ENCODE measurements around the gene SCN8A.

SCN8A gene

GRCh38 chr12:51592034-51592705, 1.1 kb downstream of the SCN8A start:
- Histone ChIP-seq H3K9me3 (ENCODE audit: severe bottlenecking) (no peaks in the 10 kb centered on the region), H3K27me3 (ENCODE audit: insufficient read depth, poor library complexity, severe bottlenecking) (no peaks in the 10 kb centered on the region), H3K36me3 (ENCODE audit: low read depth) (no peaks in the 10 kb centered on the region), H3K4me1 (ENCODE audit: insufficient read depth, poor library complexity, severe bottlenecking) (no peaks in the 10 kb centered on the region), H3K27ac (ENCODE audit: poor library complexity, severe bottlenecking) (peak overlapping the region; percentile 7), H3K4me3 (ENCODE audit: severe bottlenecking) (no peak overlapping the region)
- TF ChIP-seq CTCF (IDR thresholded peaks at IDR 0.05; ENCODE audit: poor library complexity, severe bottlenecking): no peak
- DNase-seq (ENCODE audit: low spot score): no peak
- peak; percentile 37; the same call in 1 of the 3 replicates for ATAC-seq (ENCODE audit: low read depth)

DNA sequence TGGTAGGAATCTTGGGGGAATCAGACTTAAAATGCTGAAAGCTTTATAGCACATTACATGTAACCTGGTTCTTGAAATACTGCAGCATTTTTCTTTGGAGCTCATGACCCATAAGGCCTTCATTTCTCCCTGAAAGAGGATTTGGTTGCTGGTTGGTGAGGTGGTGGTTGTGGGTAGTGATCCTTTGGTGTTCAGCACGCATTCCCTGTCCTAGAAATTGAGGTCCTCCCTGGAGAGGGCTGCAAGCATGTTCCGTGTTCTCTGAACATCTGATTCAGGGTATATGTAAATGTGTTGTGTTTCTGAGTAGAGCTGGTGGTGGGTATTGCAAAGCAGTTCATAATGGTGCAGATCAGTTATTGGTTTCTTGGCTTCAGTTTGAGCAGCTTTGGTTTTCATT, 2.0 kb downstream of the SCN8A start:
- no peak for DNase-seq (ENCODE audit: low spot score)
- no peaks in the 10 kb centered on the region for H3K9me3 ChIP-seq (ENCODE audit: severe bottlenecking)
- no peak overlapping the region for H3K4me3 ChIP-seq (ENCODE audit: severe bottlenecking)
- no peak for TF ChIP-seq CTCF (IDR thresholded peaks at IDR 0.05; ENCODE audit: poor library complexity, severe bottlenecking)
- no peak for ATAC-seq (ENCODE audit: low read depth)
- H3K36me3 ChIP-seq (ENCODE audit: low read depth): no peaks in the 10 kb centered on the region
- no peaks in the 10 kb centered on the region for H3K4me1 ChIP-seq (ENCODE audit: insufficient read depth, poor library complexity, severe bottlenecking)
- no peak overlapping the region for H3K27ac ChIP-seq (ENCODE audit: poor library complexity, severe bottlenecking)
- no peaks in the 10 kb centered on the region for H3K27me3 ChIP-seq (ENCODE audit: insufficient read depth, poor library complexity, severe bottlenecking)

- DNase-seq (ENCODE audit: low spot score) (no peak), ATAC-seq (ENCODE audit: low read depth) (peak; percentile 37; the same call in 1 of the 3 replicates)
- H3K9me3 ChIP-seq (ENCODE audit: severe bottlenecking): no peaks in the 10 kb centered on the region
- H3K4me3 ChIP-seq (ENCODE audit: severe bottlenecking): no peak overlapping the region
- H3K36me3 ChIP-seq (ENCODE audit: low read depth): no peaks in the 10 kb centered on the region
- no peak for TF ChIP-seq CTCF (IDR thresholded peaks at IDR 0.05; ENCODE audit: poor library complexity, severe bottlenecking)
- H3K4me1 ChIP-seq (ENCODE audit: insufficient read depth, poor library complexity, severe bottlenecking): no peaks in the 10 kb centered on the region
- no peaks in the 10 kb centered on the region for H3K27me3 ChIP-seq (ENCODE audit: insufficient read depth, poor library complexity, severe bottlenecking)
- H3K27ac ChIP-seq (ENCODE audit: poor library complexity, severe bottlenecking): no peak overlapping the region
These were observed 2.5 kb downstream of the SCN8A start for GRCh38 chr12:51593539-51593938.

GRCh38 chr12:51598156-51598555, 7.1 kb downstream of the SCN8A start:
- no peak for TF ChIP-seq CTCF (IDR thresholded peaks at IDR 0.05; ENCODE audit: poor library complexity, severe bottlenecking)

DNA sequence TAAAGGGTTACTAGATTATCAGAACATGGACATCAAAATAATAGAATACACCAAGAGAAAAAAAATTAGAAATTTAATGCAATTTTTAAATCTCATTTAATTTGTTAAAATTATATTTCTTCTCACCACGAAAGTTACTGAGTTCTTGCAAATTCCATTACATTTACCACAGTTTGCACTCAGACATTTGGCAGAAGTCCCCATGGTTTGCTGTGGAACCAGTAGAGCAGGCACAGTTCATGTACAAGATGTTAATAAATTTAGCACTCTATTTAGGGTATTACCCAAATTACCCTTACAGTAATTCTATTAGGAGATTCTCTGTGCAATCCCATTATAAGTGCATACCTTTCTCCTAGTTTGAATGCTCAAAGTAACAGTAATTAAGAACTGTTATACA, 9.7 kb downstream of the SCN8A start:
- no peaks in the 10 kb centered on the region for H3K9me3 ChIP-seq (ENCODE audit: severe bottlenecking)
- ATAC-seq (ENCODE audit: low read depth): no peak
- no peaks in the 10 kb centered on the region for H3K27me3 ChIP-seq (ENCODE audit: insufficient read depth, poor library complexity, severe bottlenecking)
- H3K4me1 ChIP-seq (ENCODE audit: insufficient read depth, poor library complexity, severe bottlenecking): peaks cover 2% of the 10 kb centered on the region
- H3K27ac ChIP-seq (ENCODE audit: poor library complexity, severe bottlenecking): no peak overlapping the region
- no peak overlapping the region for H3K4me3 ChIP-seq (ENCODE audit: severe bottlenecking)
- no peak for DNase-seq (ENCODE audit: low spot score)
- no peaks in the 10 kb centered on the region; the same call in 1 of the 2 replicates for H3K36me3 ChIP-seq (ENCODE audit: low read depth)
- TF ChIP-seq CTCF (IDR thresholded peaks at IDR 0.05; ENCODE audit: poor library complexity, severe bottlenecking): no peak

More at GRCh38 chr12:51598156-51598555, 7.1 kb downstream of the SCN8A start:
- no peak for ATAC-seq (ENCODE audit: low read depth)
- Histone ChIP-seq H3K9me3 (ENCODE audit: severe bottlenecking) (no peaks in the 10 kb centered on the region), H3K27ac (ENCODE audit: poor library complexity, severe bottlenecking) (no peak overlapping the region), H3K4me1 (ENCODE audit: insufficient read depth, poor library complexity, severe bottlenecking) (peaks cover 2% of the 10 kb centered on the region), H3K36me3 (ENCODE audit: low read depth) (no peaks in the 10 kb centered on the region), H3K27me3 (ENCODE audit: insufficient read depth, poor library complexity, severe bottlenecking) (no peaks in the 10 kb centered on the region), H3K4me3 (ENCODE audit: severe bottlenecking) (no peak overlapping the region)
- DNase-seq (ENCODE audit: low spot score): no peak

Data from RWPE2 (cell line).